GM12864 (cell line): ENCODE results near the gene SLC13A5.

Source experiments
- DNase-seq: peaks from one replicate; pipeline ENCODE4 v3.0.0-alpha.2; 2011; ENCODE audit warnings: low read depth
- H3K4me3 ChIP-seq: 2 replicates; pipeline ENCODE4 v1.5.1; 2011; ENCODE audit warnings: mild to moderate bottlenecking, low read depth, low read length, control low read depth
- TF ChIP-seq, protein P1 (sequence below): IDR thresholded peaks from 2 replicates; pipeline ENCODE4 v1.5.1; 2011; ENCODE audit warnings: low read depth, mild to moderate bottlenecking, moderate library complexity, low read length, control low read depth, inconsistent platforms; ENCODE audit errors: missing control alignments

SLC13A5 gene

GRCh38 chr17:6641247-6641863 lies 71.8 kb downstream of the SLC13A5 start:
- TF ChIP-seq, protein P1, sequence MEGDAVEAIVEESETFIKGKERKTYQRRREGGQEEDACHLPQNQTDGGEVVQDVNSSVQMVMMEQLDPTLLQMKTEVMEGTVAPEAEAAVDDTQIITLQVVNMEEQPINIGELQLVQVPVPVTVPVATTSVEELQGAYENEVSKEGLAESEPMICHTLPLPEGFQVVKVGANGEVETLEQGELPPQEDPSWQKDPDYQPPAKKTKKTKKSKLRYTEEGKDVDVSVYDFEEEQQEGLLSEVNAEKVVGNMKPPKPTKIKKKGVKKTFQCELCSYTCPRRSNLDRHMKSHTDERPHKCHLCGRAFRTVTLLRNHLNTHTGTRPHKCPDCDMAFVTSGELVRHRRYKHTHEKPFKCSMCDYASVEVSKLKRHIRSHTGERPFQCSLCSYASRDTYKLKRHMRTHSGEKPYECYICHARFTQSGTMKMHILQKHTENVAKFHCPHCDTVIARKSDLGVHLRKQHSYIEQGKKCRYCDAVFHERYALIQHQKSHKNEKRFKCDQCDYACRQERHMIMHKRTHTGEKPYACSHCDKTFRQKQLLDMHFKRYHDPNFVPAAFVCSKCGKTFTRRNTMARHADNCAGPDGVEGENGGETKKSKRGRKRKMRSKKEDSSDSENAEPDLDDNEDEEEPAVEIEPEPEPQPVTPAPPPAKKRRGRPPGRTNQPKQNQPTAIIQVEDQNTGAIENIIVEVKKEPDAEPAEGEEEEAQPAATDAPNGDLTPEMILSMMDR: no peak
- no peak for DNase-seq

DNA sequence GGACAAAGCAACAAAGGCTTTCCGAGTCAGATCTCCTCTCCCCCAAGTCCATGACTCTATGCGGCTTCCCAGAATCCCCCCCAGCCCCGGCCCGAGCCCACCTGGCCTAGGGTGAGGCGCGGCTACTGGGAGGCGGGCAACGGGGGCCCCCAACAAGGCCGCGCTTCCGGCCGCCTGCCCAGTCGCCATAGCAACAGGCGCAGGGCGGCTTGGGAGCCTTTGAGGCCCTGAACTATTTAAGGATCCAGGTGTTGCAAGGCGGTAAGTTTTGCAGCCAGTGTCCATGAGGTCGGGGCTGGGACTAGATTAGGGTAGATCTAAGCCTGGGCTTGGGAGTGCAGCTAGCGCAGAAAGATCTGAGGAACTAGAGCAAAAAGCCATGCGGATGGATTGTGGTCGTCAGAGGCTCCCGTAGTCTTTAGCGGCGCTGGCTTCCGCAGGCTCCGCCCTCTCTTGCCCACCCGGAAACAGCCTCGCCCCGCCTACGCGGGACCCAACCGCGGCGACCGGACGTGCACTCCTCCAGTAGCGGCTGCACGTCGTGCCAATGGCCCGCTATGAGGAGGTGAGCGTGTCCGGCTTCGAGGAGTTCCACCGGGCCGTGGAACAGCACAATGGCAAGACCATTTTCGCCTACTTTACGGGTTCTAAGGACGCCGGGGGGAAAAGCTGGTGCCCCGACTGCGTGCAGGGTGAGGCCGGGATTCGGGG lies 72.5 kb downstream of the SLC13A5 start, which contains the start of the genes KIAA0753 and TXNDC17:
Gene KIAA0753 (minus strand): TSS at position 176 of the 711 bp plus-strand sequence. CDS start 5,608 bp downstream, outside the sequence.
Gene TXNDC17 (plus strand): TSS at position 525 of the 711 bp plus-strand sequence. CDS start 23 bp downstream, at position 548.
- DNase-seq: peak; percentile 82
- peak within 1 kb of the TSS; percentile 66 for H3K4me3 ChIP-seq
- TF ChIP-seq, protein P1: no peak

More at GRCh38 chr17:6641247-6641863, 71.8 kb downstream of the SLC13A5 start:
- H3K4me3 ChIP-seq: peak overlapping the region; percentile 66

DNA sequence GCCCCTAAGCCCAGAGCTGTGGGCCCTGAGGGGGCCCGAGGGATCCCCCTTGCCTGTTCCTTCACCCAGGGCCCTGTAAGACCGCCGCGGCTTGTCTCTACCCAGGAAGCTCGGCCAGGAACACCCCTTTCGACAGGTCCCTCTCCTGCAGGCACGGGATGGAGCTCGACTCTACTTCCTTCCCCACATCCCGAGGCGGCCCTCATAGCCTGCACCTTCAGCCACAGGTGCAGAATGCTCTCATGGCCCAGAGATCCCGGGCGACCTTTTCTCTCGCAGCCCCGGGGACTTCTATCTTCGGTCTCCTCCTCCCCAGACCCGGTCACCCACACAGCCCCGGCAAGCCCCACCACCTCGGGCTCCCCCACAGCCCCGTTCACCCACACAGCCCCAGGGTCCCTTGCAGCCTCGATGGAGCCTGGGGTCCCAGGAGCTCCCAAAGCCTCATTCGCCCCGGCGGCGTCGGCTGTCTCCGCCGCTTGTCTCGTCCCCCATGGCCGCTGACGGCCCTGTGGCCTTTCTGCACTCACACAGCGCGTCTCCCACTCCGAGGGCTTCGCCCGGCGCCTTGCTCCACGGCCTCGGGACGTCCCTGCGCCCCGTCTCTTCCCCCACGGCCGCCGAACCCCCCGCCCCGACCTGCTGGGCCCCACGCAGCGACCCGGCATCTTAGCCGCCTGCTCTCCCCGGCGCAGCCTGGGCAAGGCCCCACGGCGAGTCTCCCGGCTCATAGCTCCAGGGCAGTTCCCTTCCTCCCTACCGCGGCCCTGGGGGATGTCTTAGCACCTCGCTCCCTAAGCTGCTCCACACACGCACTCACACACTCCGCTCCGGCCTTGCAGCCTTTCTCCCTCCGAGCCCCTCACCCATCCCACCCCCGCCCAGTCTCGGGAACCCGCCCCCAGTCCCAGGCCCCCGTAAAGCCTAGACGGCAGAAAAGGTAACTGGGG lies 73.3 kb downstream of the SLC13A5 start:
- TF ChIP-seq, protein P1: no peak
- peak overlapping the region; percentile 66 for H3K4me3 ChIP-seq
- DNase-seq: no peak

GRCh38 chr17:6639014-6639585 lies 74.1 kb downstream of the SLC13A5 start:
- TF ChIP-seq, protein P1: no peak
- H3K4me3 ChIP-seq: peak overlapping the region; percentile 66
- DNase-seq: no peak

DNA sequence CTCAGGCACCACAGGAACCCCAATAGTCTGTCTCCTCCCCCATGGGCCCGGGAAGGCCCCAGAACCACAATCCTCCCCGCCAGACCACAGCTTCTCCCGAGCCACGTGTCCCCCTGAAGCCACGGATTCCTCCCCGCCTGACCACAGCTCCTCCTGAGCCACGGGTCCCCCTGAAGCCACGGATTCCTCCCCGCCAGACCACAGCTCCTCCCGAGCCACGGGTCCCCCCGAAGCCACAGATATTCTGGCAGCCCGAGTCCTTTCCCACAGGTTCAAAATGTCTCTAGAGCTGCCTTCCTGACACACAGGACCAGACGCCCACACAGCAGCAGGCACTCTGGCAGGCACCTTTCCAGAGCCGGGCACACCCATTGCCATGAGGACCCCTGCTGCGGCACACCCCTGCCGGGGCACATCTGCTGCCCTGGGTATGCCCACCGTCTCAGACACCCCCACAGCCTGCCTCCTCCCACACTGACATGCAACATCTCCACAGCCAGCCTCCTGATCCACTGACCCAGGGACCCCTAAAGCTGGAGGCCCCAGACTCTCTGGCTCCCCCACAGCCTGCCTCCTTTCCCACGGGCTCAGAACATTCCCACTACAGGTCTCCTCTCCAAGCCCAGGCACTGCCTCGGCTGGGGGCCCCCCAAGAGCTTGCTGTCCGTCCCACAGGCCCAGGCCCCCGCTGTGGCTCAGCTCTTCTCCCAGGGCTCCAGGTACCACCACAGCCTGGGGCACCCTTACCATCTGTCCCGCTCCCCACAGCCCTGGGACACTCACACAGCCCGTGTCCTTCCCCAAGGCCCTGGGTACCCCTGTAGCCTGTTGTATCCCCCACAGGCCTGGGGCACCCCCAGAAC lies 74.9 kb downstream of the SLC13A5 start:
- no peak for DNase-seq
- TF ChIP-seq, protein P1: no peak
- no peak overlapping the region for H3K4me3 ChIP-seq

GRCh38 chr17:6637458-6637840 lies 75.7 kb downstream of the SLC13A5 start:
- no peak overlapping the region for H3K4me3 ChIP-seq
- no peak for DNase-seq
- TF ChIP-seq, protein P1: no peak
